GM12801 (cell line): Measurements from ENCODE around the gene PLXNA2.

Experiments used
- CTCF ChIP-seq: IDR thresholded peaks from one replicate; pipeline ENCODE4 v1.5.1; 2011; ENCODE audit warnings: control low read depth; ENCODE audit not compliant: insufficient read length; ENCODE audit errors: extremely low read depth

Gene PLXNA2

GRCh38 chr1:208137193-208137592, 107.0 kb downstream of the PLXNA2 start:
- no peak for TF ChIP-seq CTCF

GRCh38 chr1:208136459-208137182, 107.6 kb downstream of the PLXNA2 start:
- TF ChIP-seq CTCF, result no peak

- TF ChIP-seq CTCF, result no peak
Observed at GRCh38 chr1:208135354-208135753, 108.8 kb downstream of the PLXNA2 start.

DNA sequence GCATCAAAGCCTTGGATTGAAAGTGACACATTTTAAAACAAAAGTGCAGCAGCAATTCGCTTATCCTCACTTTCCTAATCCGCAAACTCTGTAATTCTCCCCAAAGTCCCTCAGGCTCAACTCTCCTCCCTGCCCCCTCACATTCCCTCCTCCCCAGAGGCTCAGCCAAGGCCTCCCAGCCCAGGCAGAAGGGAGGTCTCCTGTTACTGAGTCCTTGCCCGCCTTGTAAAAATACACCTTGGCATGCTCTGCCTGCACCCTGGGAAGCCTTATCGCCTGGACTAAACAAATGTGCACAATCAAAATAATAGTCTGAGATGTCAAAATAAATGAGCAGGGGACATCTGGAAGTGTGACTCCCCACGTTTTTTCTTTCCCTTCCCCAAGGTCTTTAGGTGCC, 109.7 kb downstream of the PLXNA2 start:
- no peak for TF ChIP-seq CTCF

GRCh38 chr1:208133355-208133754, 110.8 kb downstream of the PLXNA2 start:
- TF ChIP-seq CTCF, result no peak

DNA sequence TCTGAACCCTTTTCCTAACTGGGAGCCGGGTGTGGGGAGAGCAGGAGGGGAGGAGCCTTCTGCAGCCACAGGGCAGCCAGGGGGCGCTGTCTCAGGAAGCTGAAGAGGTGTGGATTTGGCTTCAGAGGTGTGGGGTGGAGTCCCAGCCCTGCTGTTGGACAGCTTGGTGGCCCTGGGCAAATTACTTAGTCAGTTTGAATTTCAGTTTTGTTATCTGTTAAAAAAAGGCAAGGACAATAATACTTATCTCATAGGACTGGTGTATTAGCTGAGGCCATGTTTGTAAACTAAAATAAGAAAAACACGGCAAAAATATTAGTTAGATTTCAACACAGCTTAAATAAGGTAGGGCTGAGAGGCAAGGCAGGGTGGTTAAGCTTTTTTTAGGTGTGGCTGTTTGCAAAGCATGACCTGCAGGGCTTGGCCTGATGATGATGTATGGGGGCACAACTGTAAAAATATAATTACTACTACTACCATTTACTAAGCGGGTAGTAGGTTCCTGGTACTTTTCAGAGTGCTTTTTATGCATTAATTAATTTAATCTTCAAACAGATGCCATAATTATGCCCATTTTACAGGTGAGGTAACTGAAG, 111.8 kb downstream of the PLXNA2 start:
- no peak for TF ChIP-seq CTCF

GRCh38 chr1:208131621-208132286, 112.4 kb downstream of the PLXNA2 start:
- no peak for TF ChIP-seq CTCF
